ENCODE results near the gene CHSY3.

The CHSY3 gene

GRCh38 chr5:130024006-130024405, 119.7 kb downstream of the CHSY3 start:
- DNase-seq (ENCODE audit: low read depth): no peak

GRCh38 chr5:130025511-130025910, 121.2 kb downstream of the CHSY3 start:
- no peak for DNase-seq (ENCODE audit: low read depth)

- no peak for DNase-seq (ENCODE audit: low read depth)
Measured at GRCh38 chr5:130032807-130033206, 128.5 kb downstream of the CHSY3 start.

- DNase-seq (ENCODE audit: low read depth): no peak
Measured at GRCh38 chr5:130034566-130035210, 130.4 kb downstream of the CHSY3 start.

GRCh38 chr5:130035388-130035787, 131.1 kb downstream of the CHSY3 start:
- DNase-seq (ENCODE audit: low read depth): no peak

- no peak for DNase-seq (ENCODE audit: low read depth)
Measured at GRCh38 chr5:130037905-130038304, 133.6 kb downstream of the CHSY3 start.

GRCh38 chr5:130043834-130044233, 139.6 kb downstream of the CHSY3 start:
- DNase-seq (ENCODE audit: low read depth): no peak

- no peak for DNase-seq (ENCODE audit: low read depth)
Measured at GRCh38 chr5:130045334-130045733, 141.1 kb downstream of the CHSY3 start.

- no peak for DNase-seq (ENCODE audit: low read depth)
Measured at GRCh38 chr5:130050585-130050984, 146.3 kb downstream of the CHSY3 start.

GRCh38 chr5:130052752-130053151, 148.5 kb downstream of the CHSY3 start:
- no peak for DNase-seq (ENCODE audit: low read depth)

- no peak for DNase-seq (ENCODE audit: low read depth)
Measured at GRCh38 chr5:130055572-130055971, 151.3 kb downstream of the CHSY3 start.

GRCh38 chr5:130061746-130062145, 157.5 kb downstream of the CHSY3 start:
- no peak for DNase-seq (ENCODE audit: low read depth)

GRCh38 chr5:130063603-130064002, 159.3 kb downstream of the CHSY3 start:
- DNase-seq (ENCODE audit: low read depth): no peak

- DNase-seq (ENCODE audit: low read depth): no peak
Measured at GRCh38 chr5:130064484-130064883, 160.2 kb downstream of the CHSY3 start.

GRCh38 chr5:130065617-130066016, 161.4 kb downstream of the CHSY3 start:
- DNase-seq (ENCODE audit: low read depth): no peak

- DNase-seq (ENCODE audit: low read depth): no peak
Measured at GRCh38 chr5:130066644-130067043, 162.4 kb downstream of the CHSY3 start.

GRCh38 chr5:130067364-130067763, 163.1 kb downstream of the CHSY3 start:
- no peak for DNase-seq (ENCODE audit: low read depth)

- DNase-seq (ENCODE audit: low read depth): no peak
Measured at GRCh38 chr5:130068101-130068500, 163.8 kb downstream of the CHSY3 start.

GRCh38 chr5:130068988-130069387, 164.7 kb downstream of the CHSY3 start:
- no peak for DNase-seq (ENCODE audit: low read depth)

- DNase-seq (ENCODE audit: low read depth): no peak
Measured at GRCh38 chr5:130074820-130075219, 170.6 kb downstream of the CHSY3 start.

GRCh38 chr5:130077007-130077406, 172.7 kb downstream of the CHSY3 start:
- no peak for DNase-seq (ENCODE audit: low read depth)

- DNase-seq (ENCODE audit: low read depth): no peak
Measured at GRCh38 chr5:130078661-130079060, 174.4 kb downstream of the CHSY3 start.

GRCh38 chr5:130090569-130091270, 186.5 kb downstream of the CHSY3 start:
- no peak for DNase-seq (ENCODE audit: low read depth)

- no peak for DNase-seq (ENCODE audit: low read depth)
Measured at GRCh38 chr5:130092991-130093390, 188.7 kb downstream of the CHSY3 start.

Measured in activated gamma-delta T cell treated with anti-CD3 and anti-CD28 coated beads, Interleukin-2, amount 50 U/mL, for 16 hours (primary cell).